ENCODE measurements around the gene OR2V2. TPM values are rescaled to one million over a fixed set of nuclear protein-coding genes. Genes with fewer than 3 reads are reported as not detected.

Gene OR2V2
- total and polyA plus RNA-seq, 4 donors = not detected

DNA sequence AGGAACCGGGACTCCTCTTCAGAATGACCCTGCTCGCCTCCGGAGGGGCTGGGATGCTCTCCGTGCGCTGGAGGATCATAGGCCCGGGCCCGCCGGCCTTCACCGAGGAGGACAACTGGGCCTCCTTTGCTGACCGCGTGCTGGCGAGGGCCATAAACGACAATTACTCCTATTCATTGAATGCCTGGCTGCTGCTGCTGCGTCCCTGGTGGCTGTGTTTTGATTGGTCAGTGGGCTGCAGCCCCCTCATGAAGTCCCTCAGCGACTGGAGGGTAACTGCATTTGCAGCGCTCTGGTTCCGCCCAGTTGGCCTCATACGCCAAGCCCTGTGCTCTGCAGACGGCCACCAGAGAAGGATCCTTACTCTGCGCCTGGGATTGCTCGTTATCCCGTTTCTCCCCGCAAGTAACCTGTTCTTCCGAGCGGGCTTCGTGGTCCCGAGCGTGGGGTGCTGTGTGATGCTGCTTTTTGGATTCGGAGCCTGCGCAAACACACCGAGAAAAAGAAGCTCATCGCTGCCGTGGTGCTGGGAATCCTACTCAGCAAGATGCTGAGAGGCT, 33.0 kb upstream of the OR2V2 start:
- Histone ChIP-seq H3K9me3 (ENCODE audit: control insufficient read depth in 4 of 4, insufficient read depth in 3 of 4, low read length in 3 of 4) (peaks cover 0 to 16% (median 0%) of the 10 kb centered on the region in 4 donors), H3K27me3 (ENCODE audit: control insufficient read depth in 3 of 3, insufficient read depth in 3 of 3, low read length in 2 of 3) (peaks cover 4 to 70% (median 44%) of the 10 kb centered on the region in 3 donors), H3K36me3 (ENCODE audit: control insufficient read depth in 4 of 4, insufficient read depth in 4 of 4, low read length in 4 of 4) (no peaks in the 10 kb centered on the region), H3K4me3 (no peak overlapping the region), H3K27ac (ENCODE audit: low read depth in 1 of 2, low read length in 1 of 2) (no peak overlapping the region), H3K4me1 (ENCODE audit: control insufficient read depth in 5 of 5, insufficient read depth in 5 of 5, low read length in 5 of 5) (peaks cover 0 to 3% (median 0%) of the 10 kb centered on the region in 5 donors), H3K9ac (ENCODE audit: insufficient read depth in 1 of 2, low read length in 2 of 2) (no peak overlapping the region)
- no peak for TF ChIP-seq CTCF (IDR thresholded peaks at IDR 0.05; ENCODE audit: control extremely low read depth, extremely low read depth)
- 45 to 47% methylated on average over 33 of the region's 33 CpGs for WGBS, 2 donors
- ATAC-seq (ENCODE audit: insufficient read depth, low FRiP score) = no peak
- DNase-seq = no peak

- DNase-seq (no peak), ATAC-seq (ENCODE audit: insufficient read depth, low FRiP score) (no peak)
- Histone ChIP-seq H3K27me3 (ENCODE audit: control insufficient read depth in 3 of 3, insufficient read depth in 3 of 3, low read length in 2 of 3) (peaks cover 4 to 73% (median 44%) of the 10 kb centered on the region in 3 donors), H3K9ac (ENCODE audit: insufficient read depth in 1 of 2, low read length in 2 of 2) (no peak overlapping the region), H3K36me3 (ENCODE audit: control insufficient read depth in 4 of 4, insufficient read depth in 4 of 4, low read length in 4 of 4) (no peaks in the 10 kb centered on the region), H3K4me1 (ENCODE audit: control insufficient read depth in 5 of 5, insufficient read depth in 5 of 5, low read length in 5 of 5) (peaks cover 0 to 3% (median 0%) of the 10 kb centered on the region in 5 donors), H3K27ac (ENCODE audit: low read depth in 1 of 2, low read length in 1 of 2) (no peak overlapping the region), H3K9me3 (ENCODE audit: control insufficient read depth in 4 of 4, insufficient read depth in 3 of 4, low read length in 3 of 4) (peaks cover 0 to 16% (median 0%) of the 10 kb centered on the region in 4 donors), H3K4me3 (no peak overlapping the region)
- no peak for TF ChIP-seq CTCF (IDR thresholded peaks at IDR 0.05; ENCODE audit: control extremely low read depth, extremely low read depth)
- 8 to 10% methylated on average over 47 of the region's 47 CpGs for WGBS, 2 donors
Observed at GRCh38 chr5:181114844-181115778, 32.3 kb upstream of the OR2V2 start.

DNA sequence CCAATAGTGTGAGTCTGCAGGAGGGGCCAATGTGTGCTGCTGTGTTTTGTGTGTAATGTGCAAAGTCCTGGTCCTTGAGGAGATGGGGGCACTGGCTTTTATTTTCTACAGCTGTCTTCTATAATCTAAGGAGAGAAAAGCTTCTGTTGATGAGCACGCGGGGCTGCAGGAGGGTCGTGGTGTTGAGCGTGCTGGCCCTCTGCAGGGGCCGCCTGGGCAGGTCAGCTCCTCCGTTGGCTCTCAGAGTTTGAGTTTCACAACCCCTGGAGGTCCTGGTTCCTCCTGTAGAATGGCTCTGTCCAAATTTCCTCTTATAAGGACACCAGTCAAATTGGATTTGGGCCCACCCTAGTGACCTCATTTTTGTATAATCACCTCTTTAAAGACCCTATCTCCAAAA, 29.0 kb upstream of the OR2V2 start:
- no peak for DNase-seq
- Histone ChIP-seq H3K36me3 (ENCODE audit: control insufficient read depth in 4 of 4, insufficient read depth in 4 of 4, low read length in 4 of 4) (no peaks in the 10 kb centered on the region), H3K9me3 (ENCODE audit: control insufficient read depth in 4 of 4, insufficient read depth in 3 of 4, low read length in 3 of 4) (peaks cover 0 to 16% (median 0%) of the 10 kb centered on the region in 4 donors), H3K27me3 (ENCODE audit: control insufficient read depth in 3 of 3, insufficient read depth in 3 of 3, low read length in 2 of 3) (peaks cover 0 to 61% (median 46%) of the 10 kb centered on the region in 3 donors), H3K4me1 (ENCODE audit: control insufficient read depth in 5 of 5, insufficient read depth in 5 of 5, low read length in 5 of 5) (peaks cover 0 to 6% (median 0%) of the 10 kb centered on the region in 5 donors), H3K27ac (ENCODE audit: low read depth in 1 of 2, low read length in 1 of 2) (no peak overlapping the region), H3K9ac (ENCODE audit: insufficient read depth in 1 of 2, low read length in 2 of 2) (no peak overlapping the region), H3K4me3 (no peak overlapping the region)
- TF ChIP-seq CTCF (IDR thresholded peaks at IDR 0.05; ENCODE audit: control extremely low read depth, extremely low read depth) = no peak
- WGBS, 2 donors = 86 to 89% methylated on average over 6 of the region's 6 CpGs
- ATAC-seq (ENCODE audit: insufficient read depth, low FRiP score) = no peak

All from lung (tissue), 12 donors.